Heart left ventricle (tissue), 13 donors: ENCODE measurements around the gene PHLDA2.

ENCODE experiments used
- CTCF ChIP-seq, 12 donors: fragments of 200-600 bp; sonication (generic) in 4 of 12; IDR thresholded peaks; one replicate each; pipeline versions ENCODE4 v1.5.0 to v1.8.0; 2018 to 2022; ENCODE audit warnings: antibody characterized with exemption in 12 of 12, mild to moderate bottlenecking in 5 of 12
- POLR2A ChIP-seq, 2 donors: fragments of 450-650 bp; IDR thresholded peaks; one replicate each; pipeline ENCODE4 v1.6.1; 2017; ENCODE audit warnings: antibody characterized with exemption in 2 of 2, mild to moderate bottlenecking in 2 of 2, moderate library complexity in 2 of 2
- donor health status: ischemic (EF 13 %, LVEDD 7.1; RV severe dilation, severe dysfunction).
- donor health status: DM: no; HTN: yes; CAD: no.
- donor health status: DM: no; HTN: no; CAD: no.
- donor health status: ischemic (EF 25% LVEDD 6.9; RV normal size, moderate dysfunction).
- donor health status: ischemic (EF 25% LVEDD 5.7; RV mildly dilated, moderate dysfunction).
- donor health status: ischemic (EF 35%, LVEDD 5.7; RV mildly dilated, moderate dysfunction).
- donor health status: nonischemic (EF 11% LVEDD 7.7; RV severe dilation, severe dysfunction).
- donor health status: DM: yes; HTN: yes; CAD: no.
- donor health status: PGD.
- donor health status: ischemic (EF 29% LVEDD 5.4; RV normal size, mild dysfunction).
- donor health status: nonischemic (EF 23%, LVEDD 6.1; RV moderate dilation, normal function).

GRCh38 chr11:2963112-2963754 is 34.0 kb upstream of the PHLDA2 start:
- TF ChIP-seq POLR2A (IDR thresholded peaks at IDR 0.05) (no peak), CTCF (IDR thresholded peaks at IDR 0.05) (no peak)
